Common myeloid progenitor, CD34-positive (primary cell): Measurements from ENCODE around the gene CAPN5.

Experiments
- CTCF ChIA-PET: fragments of 350-600 bp; sonication (Branson Sonifier 250); formaldehyde crosslinking; loops from one replicate; lab custom pipeline; 2021; ENCODE audit warnings: antibody characterized with exemption; lab: Charles Lee
- POLR2A ChIA-PET: fragments of 350-600 bp; sonication (Branson Sonifier 250); formaldehyde crosslinking; loops from one replicate; lab custom pipeline; 2021; ENCODE audit warnings: antibody characterized with exemption; lab: Charles Lee
- DNase-seq, 3 donors: peaks; one replicate each; pipeline versions ENCODE4 v3.0.0 to v3.0.0-alpha.2; 2013
- H3K27ac ChIP-seq, 2 experiments: 1 replicate in 1 of 2; 2 replicates in 1 of 2; pipeline ENCODE4 v1.7.0; 2013; ENCODE audit warnings: inconsistent platforms in 2 of 2, low read length in 2 of 2, mild to moderate bottlenecking in 2 of 2, low read depth in 1 of 2, moderate library complexity in 1 of 2; ENCODE audit not compliant: severe bottlenecking in 2 of 2, insufficient read depth in 1 of 2, poor library complexity in 1 of 2
- H3K27me3 ChIP-seq, 5 experiments: replicated peaks in 2 of 5; 1 replicate in 3 of 5; 2 replicates in 2 of 5; pipeline versions ENCODE4 v1.6.1 to v1.7.0; 2013; ENCODE audit warnings: low read length in 4 of 5, mild to moderate bottlenecking in 2 of 5, moderate library complexity in 2 of 5, inconsistent platforms in 1 of 5; ENCODE audit not compliant: insufficient read depth in 5 of 5, control insufficient read depth in 4 of 5
- H3K36me3 ChIP-seq, 4 experiments: 1 replicate in 2 of 4; 2 replicates in 2 of 4; pipeline versions ENCODE4 v1.6.1 to v1.7.0; 2013; ENCODE audit warnings: low read length in 3 of 4, control low read depth in 1 of 4, mild to moderate bottlenecking in 1 of 4; ENCODE audit not compliant: control insufficient read depth in 4 of 4, insufficient read depth in 4 of 4
- H3K4me1 ChIP-seq, 4 experiments: 1 replicate in 3 of 4; 2 replicates in 1 of 4; pipeline versions ENCODE4 v1.6.1 to v1.7.1; 2013; ENCODE audit warnings: low read length in 3 of 4, mild to moderate bottlenecking in 3 of 4, control low read depth in 1 of 4, inconsistent platforms in 1 of 4, moderate library complexity in 1 of 4; ENCODE audit not compliant: control insufficient read depth in 4 of 4, insufficient read depth in 4 of 4; ENCODE audit errors: control extremely low read depth in 1 of 4
- H3K4me3 ChIP-seq, 7 experiments: 1 replicate in 4 of 7; 2 replicates in 3 of 7; pipeline versions ENCODE4 v1.5.1 to v1.7.0; 2013; ENCODE audit warnings: mild to moderate bottlenecking in 7 of 7, low read length in 6 of 7, moderate library complexity in 6 of 7, inconsistent platforms in 2 of 7, low read depth in 2 of 7, control low read depth in 1 of 7; ENCODE audit not compliant: insufficient read depth in 4 of 7, control insufficient read depth in 1 of 7; ENCODE audit errors: extremely low read depth in 1 of 7
- H3K9me3 ChIP-seq, 5 experiments: 1 replicate in 4 of 5; 2 replicates in 1 of 5; pipeline versions ENCODE4 v1.6.1 to v1.7.1; 2013; ENCODE audit warnings: low read length in 4 of 5, mild to moderate bottlenecking in 2 of 5, inconsistent platforms in 1 of 5, low read depth in 1 of 5, moderate library complexity in 1 of 5; ENCODE audit not compliant: control insufficient read depth in 4 of 5, insufficient read depth in 2 of 5; ENCODE audit errors: control extremely low read depth in 1 of 5
- WGBS: methylation state at CpG from one replicate; pipeline ENCODE4 v1.1.5; 2013; ENCODE audit not compliant: insufficient coverage; 5-methylcytosine and 5-hydroxymethylcytosine counted together

The CAPN5 gene

DNA sequence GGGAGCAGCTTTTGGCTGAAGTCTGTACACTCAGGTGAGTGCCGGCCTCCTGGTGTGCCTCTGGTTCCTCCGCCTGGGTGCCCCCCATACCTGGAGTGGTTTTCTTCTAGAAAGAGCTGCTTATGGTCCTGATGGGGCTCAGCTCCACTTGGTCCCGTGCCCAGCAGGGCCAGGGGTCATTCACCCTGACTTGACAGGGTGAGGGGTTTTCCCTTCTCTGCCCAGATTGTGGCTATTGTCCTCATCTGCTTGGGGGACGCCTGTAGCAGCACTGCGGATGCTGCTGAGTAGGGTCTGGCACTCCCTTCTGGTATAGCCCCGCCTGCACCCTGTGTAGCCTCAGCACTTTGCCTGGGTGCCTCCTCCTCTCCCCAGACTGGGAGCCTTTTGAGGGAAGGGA is 44.1 kb downstream of the CAPN5 start:
- Histone ChIP-seq H3K4me1 (no peaks in the 10 kb centered on the region), H3K27me3 (no peaks in the 10 kb centered on the region), H3K9me3 (no peaks in the 10 kb centered on the region), H3K27ac (no peak overlapping the region), H3K4me3 (no peak overlapping the region), H3K36me3 (no peaks in the 10 kb centered on the region)
- DNase-seq, result no peak
- ChIA-PET POLR2A (no interaction called here), CTCF (interaction anchor here (1.2 to 6.8 kb wide), 5 partner anchors 9 to 77 kb away, joined by 4 to 42 read pairs (median 18); no protein-coding TSS in a partner anchor)
- 96% methylated on average over 6 of the region's 6 CpGs for WGBS

DNA sequence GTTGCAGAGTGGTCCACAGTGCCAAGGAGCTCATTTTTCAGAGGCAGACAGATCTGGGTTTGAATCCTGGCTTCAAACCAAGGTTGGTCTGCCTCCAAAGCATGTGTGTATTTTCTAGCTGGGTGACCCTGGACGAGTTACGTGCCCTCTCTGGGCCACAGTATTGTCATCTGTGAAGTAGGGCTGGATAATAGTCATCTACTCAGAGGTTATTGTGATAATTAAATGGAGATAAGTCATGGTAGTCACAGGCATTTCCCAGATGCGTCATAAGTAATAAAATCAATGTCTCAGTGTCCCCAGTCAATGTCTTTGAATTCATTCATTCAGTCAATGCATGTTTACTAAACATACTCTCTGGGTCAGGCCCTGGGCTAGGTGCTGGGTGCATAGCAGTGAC is 44.5 kb downstream of the CAPN5 start:
- no peak for DNase-seq
- Histone ChIP-seq H3K36me3 (no peaks in the 10 kb centered on the region), H3K4me1 (no peaks in the 10 kb centered on the region), H3K9me3 (no peaks in the 10 kb centered on the region), H3K4me3 (no peak overlapping the region), H3K27ac (no peak overlapping the region), H3K27me3 (no peaks in the 10 kb centered on the region)
- ChIA-PET POLR2A (no interaction called here), CTCF (interaction anchor here (1.1 to 6.8 kb wide), 7 partner anchors 10 to 419 kb away, joined by 3 to 42 read pairs (median 4); no protein-coding TSS in a partner anchor)
- 80% methylated on average over 1 of the region's 3 CpGs for WGBS

DNA sequence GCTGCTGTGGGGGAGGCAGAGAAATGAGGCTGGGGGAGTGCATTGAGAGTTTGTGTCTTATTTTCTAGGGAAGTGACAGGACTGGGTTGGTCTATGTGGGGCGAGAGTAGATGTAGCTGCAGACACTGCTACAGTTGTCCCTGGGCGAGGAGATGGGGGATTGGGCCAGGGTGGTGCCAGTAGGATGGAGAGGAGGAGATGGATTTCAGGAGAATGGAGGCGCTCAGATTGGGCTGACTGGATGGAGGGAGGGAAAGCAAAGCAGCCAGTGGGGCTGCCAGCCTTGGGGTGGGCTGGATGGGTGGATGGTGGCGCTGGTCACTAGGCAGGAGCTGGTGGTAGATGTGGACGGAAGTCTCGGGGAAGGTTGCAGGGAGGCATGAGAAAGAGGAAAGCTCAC is 45.2 kb downstream of the CAPN5 start:
- H3K36me3 ChIP-seq, result no peaks in the 10 kb centered on the region
- H3K4me1 ChIP-seq, result no peaks in the 10 kb centered on the region
- POLR2A ChIA-PET, result no interaction called here
- no peak overlapping the region for H3K4me3 ChIP-seq
- CTCF ChIA-PET, result interaction anchor here (1.1 to 6.8 kb wide), 10 partner anchors 10 to 418 kb away, joined by 3 to 42 read pairs (median 6); partner anchors contain the start of genes MYO7A and OMP
- 98% methylated on average over 6 of the region's 6 CpGs for WGBS
- no peak for DNase-seq
- H3K9me3 ChIP-seq, result no peaks in the 10 kb centered on the region
- no peak overlapping the region for H3K27ac ChIP-seq
- no peaks in the 10 kb centered on the region for H3K27me3 ChIP-seq

DNA sequence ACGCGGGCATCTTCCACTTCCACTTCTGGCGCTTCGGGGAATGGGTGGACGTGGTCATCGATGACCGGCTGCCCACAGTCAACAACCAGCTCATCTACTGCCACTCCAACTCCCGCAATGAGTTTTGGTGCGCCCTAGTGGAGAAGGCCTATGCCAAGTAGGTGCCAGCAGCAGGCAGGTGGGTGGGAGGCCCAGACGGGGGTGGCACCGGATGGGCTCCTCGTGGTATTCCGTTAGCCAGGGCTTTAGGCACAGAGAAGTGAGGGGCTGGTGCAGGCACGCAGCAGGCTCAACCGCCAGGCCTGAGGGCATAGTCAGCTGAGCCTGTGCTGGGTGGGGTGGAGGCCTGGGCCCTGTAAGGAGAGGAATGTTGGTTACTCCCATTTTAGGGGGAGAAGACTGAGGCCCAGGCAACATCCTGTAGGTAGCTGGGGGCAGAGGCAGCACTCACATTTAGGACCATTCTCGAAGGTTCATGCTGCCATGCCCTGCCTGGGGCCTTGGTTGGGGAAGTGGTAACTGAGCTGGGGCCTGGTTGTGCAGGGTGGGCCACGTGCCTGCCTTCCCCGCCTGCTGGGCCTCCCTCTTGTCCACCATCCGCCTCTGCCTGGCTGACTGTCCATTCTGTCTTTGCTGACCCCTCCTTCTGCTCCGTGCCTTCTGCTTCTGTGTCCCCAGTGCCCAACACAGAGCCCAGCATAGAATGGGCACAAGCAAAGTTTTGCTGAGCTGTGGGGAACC is 46.0 kb downstream of the CAPN5 start:
- ChIA-PET CTCF (interaction anchor here (1.1 to 6.8 kb wide), 11 partner anchors 9 to 417 kb away, joined by 3 to 42 read pairs (median 6); partner anchors contain the start of genes MYO7A and OMP), POLR2A (no interaction called here)

DNA sequence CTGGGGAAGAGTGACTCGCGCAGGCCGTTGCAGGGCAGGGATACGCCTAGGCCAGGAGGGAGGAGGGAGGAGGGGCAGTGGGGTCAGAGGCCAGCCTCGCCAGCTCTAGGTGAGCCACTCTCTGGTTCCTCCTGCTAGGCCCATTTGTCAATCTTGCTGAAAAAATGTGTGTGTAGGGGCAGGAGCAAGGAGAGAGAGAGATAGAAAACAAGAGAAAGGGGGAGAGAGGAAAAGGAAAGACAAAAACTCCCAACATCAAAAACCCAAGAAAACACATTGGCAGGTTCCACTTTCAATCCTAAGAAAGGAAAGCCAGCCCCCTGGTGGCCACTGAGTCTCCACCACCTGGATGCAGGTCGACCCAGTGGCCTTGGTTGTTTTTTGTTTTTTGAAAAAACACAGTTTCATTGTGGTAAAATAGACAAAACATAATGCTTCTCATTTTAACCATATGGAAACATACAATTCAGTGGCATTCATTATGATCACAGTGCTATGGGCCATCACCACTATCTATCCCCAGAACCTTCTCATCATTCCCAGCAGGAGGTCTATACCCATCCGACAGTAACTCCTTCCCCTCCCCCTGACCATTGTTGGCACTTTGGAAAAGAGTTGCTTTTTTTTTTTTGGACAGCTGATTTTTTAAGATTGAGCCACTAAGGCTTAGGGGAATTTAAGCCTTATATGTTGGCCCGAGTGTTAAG is 46.8 kb downstream of the CAPN5 start:
- Histone ChIP-seq H3K9me3 (no peaks in the 10 kb centered on the region), H3K36me3 (no peaks in the 10 kb centered on the region), H3K4me3 (no peak overlapping the region), H3K27ac (no peak overlapping the region), H3K4me1 (no peaks in the 10 kb centered on the region), H3K27me3 (no peaks in the 10 kb centered on the region)
- CTCF ChIA-PET, result interaction anchor here (1.1 to 6.8 kb wide), 11 partner anchors 8 to 74 kb away, joined by 3 to 42 read pairs (median 7); partner anchors contain the start of genes MYO7A and OMP
- peak; percentile 46 to 64 (median 56) for DNase-seq
- POLR2A ChIA-PET, result no interaction called here
- 81% methylated on average over 3 of the region's 8 CpGs for WGBS

More for the DNA sequence above, 46.0 kb downstream of the CAPN5 start:
- no peaks in the 10 kb centered on the region for H3K27me3 ChIP-seq
- H3K36me3 ChIP-seq, result no peaks in the 10 kb centered on the region
- no peak overlapping the region for H3K4me3 ChIP-seq
- H3K4me1 ChIP-seq, result no peaks in the 10 kb centered on the region
- no peak for DNase-seq
- 95% methylated on average over 11 of the region's 20 CpGs for WGBS
- H3K27ac ChIP-seq, result no peak overlapping the region
- no peaks in the 10 kb centered on the region for H3K9me3 ChIP-seq

DNA sequence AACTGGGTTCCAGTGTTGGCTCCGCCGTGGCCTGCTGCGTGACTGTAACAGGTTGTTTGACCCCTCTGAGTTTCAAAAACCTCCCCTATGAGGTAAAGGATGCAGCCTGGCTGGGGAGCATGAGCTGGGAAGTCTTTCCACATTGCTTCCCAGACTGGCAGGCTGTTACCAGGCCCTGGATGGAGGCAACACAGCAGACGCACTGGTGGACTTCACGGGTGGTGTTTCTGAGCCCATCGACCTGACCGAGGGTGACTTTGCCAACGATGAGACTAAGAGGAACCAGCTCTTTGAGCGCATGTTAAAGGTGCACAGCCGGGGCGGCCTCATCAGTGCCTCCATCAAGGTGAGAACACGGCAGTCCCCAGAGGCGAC is 47.3 kb downstream of the CAPN5 start:
- POLR2A ChIA-PET, result no interaction called here
- CTCF ChIA-PET, result interaction anchor here (1.5 to 6.8 kb wide), 7 partner anchors 10 to 93 kb away, joined by 3 to 42 read pairs (median 11); partner anchors contain the start of genes MYO7A and OMP
- H3K36me3 ChIP-seq, result no peaks in the 10 kb centered on the region
- H3K4me3 ChIP-seq, result no peak overlapping the region
- H3K4me1 ChIP-seq, result no peaks in the 10 kb centered on the region
- no peaks in the 10 kb centered on the region for H3K9me3 ChIP-seq
- no peaks in the 10 kb centered on the region for H3K27me3 ChIP-seq
- WGBS, result 97% methylated on average over 11 of the region's 13 CpGs
- H3K27ac ChIP-seq, result no peak overlapping the region
- no peak for DNase-seq
